MCF 10A (cell line): ENCODE results near the gene NPIPB6. TPM values are rescaled to one million over a fixed set of nuclear protein-coding genes. Genes with fewer than 3 reads are reported as not detected.

Source experiments
- BruUV-seq: library from RNA; stranded (reverse); fragments of 400-500 nt; replicated peaks from 2 replicates; lab custom pipeline; 2021; lab: Mats Ljungman, UMichigan
- CTCF ChIA-PET: fragments of 300-600 bp; sonication (Branson Sonifier 250); formaldehyde crosslinking; extraction: SDS; loops from one replicate; lab custom pipeline; 2021; ENCODE audit warnings: antibody characterized with exemption, inconsistent platforms; lab: Yijun Ruan, JAX
- POLR2A ChIA-PET: fragments of 300-600, 350-650 bp; sonication (Branson Sonifier 250); formaldehyde crosslinking; extraction: SDS; loops from one replicate; lab custom pipeline; 2020; ENCODE audit warnings: antibody characterized with exemption, inconsistent platforms; lab: Yijun Ruan, JAX
- DNase-seq: peaks from one replicate; pipeline ENCODE4 v3.0.0-alpha.2; 2018; ENCODE audit not compliant: unreplicated experiment
- H3K27ac Mint-ChIP-seq: one replicate; pipeline ENCODE4 v1.8.0; 2022; ENCODE audit warnings: mild to moderate bottlenecking, low read depth, mixed read lengths; ENCODE audit not compliant: unreplicated experiment
- H3K27me3 Mint-ChIP-seq: one replicate; pipeline ENCODE4 v1.8.0; 2022; ENCODE audit warnings: mixed read lengths; ENCODE audit not compliant: insufficient read depth, unreplicated experiment
- H3K36me3 Mint-ChIP-seq: one replicate; pipeline ENCODE4 v1.8.0; 2022; ENCODE audit warnings: mild to moderate bottlenecking, moderate library complexity, mixed read lengths; ENCODE audit not compliant: insufficient read depth, unreplicated experiment
- H3K4me1 Mint-ChIP-seq: one replicate; pipeline ENCODE4 v1.8.0; 2022; ENCODE audit warnings: mixed read lengths; ENCODE audit not compliant: insufficient read depth, unreplicated experiment
- H3K4me3 Mint-ChIP-seq: one replicate; pipeline ENCODE4 v1.8.0; 2022; ENCODE audit warnings: mild to moderate bottlenecking, moderate library complexity, mixed read lengths; ENCODE audit not compliant: unreplicated experiment
- H3K9me3 Mint-ChIP-seq: one replicate; pipeline ENCODE4 v1.8.0; 2022; ENCODE audit warnings: mixed read lengths; ENCODE audit not compliant: unreplicated experiment
- intact Hi-C: fragments of 100-400 bp; cut with micrococcal nuclease; formaldehyde crosslinking; loops from 2 replicates; pipeline ENCODE4 v1.14.1; 2022
- total RNA-seq: library from RNA; stranded (reverse); gene quantifications from 2 replicates; pipeline ENCODE4 v1.2.3, GENCODE V29; 2022
- TF ChIP-seq, protein P1 (sequence below): fragments of 200-600 bp; IDR thresholded peaks from one replicate; pipeline ENCODE4 v1.8.0; 2022; ENCODE audit warnings: antibody characterized with exemption, mild to moderate bottlenecking; ENCODE audit not compliant: unreplicated experiment

The NPIPB6 gene
- total RNA-seq, 1 experiment from 2014 or later = 1.6 TPM

DNA sequence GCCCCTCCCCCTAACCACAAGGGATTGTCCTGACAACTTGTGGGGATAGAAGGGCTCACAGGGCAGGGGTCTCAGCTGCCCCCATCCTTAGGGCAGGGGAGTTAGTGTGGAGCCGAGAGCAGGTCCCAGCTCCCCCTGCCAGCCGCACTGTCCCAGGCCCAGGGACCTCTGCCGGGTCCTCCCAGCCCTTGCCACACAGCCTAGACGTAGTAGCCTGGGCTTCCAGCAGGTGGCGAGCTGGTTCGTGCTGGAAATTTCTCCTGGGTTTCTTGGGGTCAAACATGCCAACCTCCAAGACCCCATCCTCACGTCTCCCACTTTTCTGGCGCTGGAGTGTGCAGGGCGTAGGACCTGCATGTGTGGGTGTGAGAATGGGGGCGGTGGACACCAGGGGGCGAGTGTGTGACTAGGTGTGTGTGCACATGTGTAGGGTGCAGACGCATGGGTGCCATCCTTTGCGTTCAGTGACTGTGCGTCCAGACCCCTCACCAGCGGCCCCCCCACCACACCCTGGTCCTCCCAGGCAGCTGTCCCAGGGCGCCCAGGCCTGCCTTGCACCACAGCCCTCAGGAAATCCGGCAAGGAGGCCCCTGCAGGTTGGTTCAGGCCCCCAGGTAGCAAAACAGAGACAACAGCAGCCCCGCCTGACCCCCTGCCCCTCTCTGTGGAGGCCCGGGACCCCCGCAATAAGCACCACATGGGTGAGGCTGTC lies 41.5 kb downstream of the NPIPB6 start:
- intact Hi-C loops = no loop called here
- Mint-ChIP-seq H3K4me3 (no peak overlapping the region), H3K27me3 (no peaks in the 10 kb centered on the region), H3K9me3 (no peaks in the 10 kb centered on the region), H3K27ac (no peak overlapping the region), H3K36me3 (no peaks in the 10 kb centered on the region), H3K4me1 (no peaks in the 10 kb centered on the region)
- POLR2A ChIA-PET = no interaction called here
- no TSS peak for BruUV-seq
- TF ChIP-seq, protein P1, sequence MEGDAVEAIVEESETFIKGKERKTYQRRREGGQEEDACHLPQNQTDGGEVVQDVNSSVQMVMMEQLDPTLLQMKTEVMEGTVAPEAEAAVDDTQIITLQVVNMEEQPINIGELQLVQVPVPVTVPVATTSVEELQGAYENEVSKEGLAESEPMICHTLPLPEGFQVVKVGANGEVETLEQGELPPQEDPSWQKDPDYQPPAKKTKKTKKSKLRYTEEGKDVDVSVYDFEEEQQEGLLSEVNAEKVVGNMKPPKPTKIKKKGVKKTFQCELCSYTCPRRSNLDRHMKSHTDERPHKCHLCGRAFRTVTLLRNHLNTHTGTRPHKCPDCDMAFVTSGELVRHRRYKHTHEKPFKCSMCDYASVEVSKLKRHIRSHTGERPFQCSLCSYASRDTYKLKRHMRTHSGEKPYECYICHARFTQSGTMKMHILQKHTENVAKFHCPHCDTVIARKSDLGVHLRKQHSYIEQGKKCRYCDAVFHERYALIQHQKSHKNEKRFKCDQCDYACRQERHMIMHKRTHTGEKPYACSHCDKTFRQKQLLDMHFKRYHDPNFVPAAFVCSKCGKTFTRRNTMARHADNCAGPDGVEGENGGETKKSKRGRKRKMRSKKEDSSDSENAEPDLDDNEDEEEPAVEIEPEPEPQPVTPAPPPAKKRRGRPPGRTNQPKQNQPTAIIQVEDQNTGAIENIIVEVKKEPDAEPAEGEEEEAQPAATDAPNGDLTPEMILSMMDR = peak; percentile 86
- CTCF ChIA-PET = interaction anchor here (0.5 to 6.4 kb wide), 18 partner anchors 11 to 1336 kb away, joined by 3 to 85 read pairs (median 4); no protein-coding TSS in a partner anchor
- peak; percentile 40 for DNase-seq

DNA sequence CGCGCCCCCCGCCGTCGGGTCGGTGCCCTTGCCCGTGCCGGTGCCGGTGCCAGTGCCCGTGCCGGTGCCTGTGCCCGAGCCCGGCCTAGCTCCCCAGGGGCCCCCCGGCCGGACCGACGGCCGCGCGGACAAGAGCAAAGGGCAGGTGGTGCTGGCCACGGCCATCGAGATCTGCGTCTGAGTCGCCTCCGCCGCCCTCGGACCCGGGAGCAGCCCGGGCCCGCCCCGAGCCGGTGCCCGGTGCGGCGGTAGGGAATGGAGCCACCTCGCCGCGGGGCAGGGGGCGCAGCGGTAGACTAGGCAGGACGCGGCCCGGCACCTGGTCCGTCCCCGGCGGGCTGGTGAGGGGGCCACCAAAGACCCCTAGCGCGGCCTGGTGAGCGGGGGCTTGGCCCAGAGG lies 42.6 kb downstream of the NPIPB6 start:
- BruUV-seq = no TSS peak
- Mint-ChIP-seq H3K36me3 (no peaks in the 10 kb centered on the region), H3K27ac (no peak overlapping the region), H3K27me3 (no peaks in the 10 kb centered on the region), H3K9me3 (no peaks in the 10 kb centered on the region), H3K4me1 (no peaks in the 10 kb centered on the region), H3K4me3 (no peak overlapping the region)
- DNase-seq = no peak
- ChIA-PET CTCF (interaction anchor here (1.1 to 6.4 kb wide), 8 partner anchors 10 to 48 kb away, joined by 3 to 85 read pairs (median 7); no protein-coding TSS in a partner anchor), POLR2A (no interaction called here)
- TF ChIP-seq, protein P1 = no peak
- intact Hi-C loops = no loop called here

DNA sequence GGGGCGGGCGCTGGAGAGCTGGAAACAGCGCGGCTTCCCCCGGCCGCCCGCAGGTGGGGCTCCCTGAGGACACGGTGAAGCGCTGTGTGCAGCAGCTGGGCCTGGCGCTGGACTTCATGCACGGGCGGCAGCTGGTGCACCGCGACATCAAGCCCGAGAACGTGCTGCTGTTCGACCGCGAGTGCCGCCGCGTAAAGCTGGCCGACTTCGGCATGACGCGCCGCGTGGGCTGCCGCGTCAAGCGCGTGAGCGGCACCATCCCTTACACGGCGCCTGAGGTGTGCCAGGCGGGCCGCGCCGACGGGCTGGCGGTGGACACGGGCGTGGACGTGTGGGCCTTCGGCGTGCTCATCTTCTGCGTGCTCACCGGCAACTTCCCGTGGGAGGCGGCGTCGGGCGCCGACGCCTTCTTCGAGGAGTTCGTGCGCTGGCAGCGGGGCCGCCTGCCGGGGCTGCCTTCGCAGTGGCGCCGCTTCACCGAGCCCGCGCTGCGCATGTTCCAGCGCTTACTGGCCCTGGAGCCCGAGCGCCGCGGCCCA lies 43.2 kb downstream of the NPIPB6 start:
- Mint-ChIP-seq H3K36me3 (no peaks in the 10 kb centered on the region), H3K4me3 (no peak overlapping the region), H3K27ac (no peak overlapping the region), H3K27me3 (peaks cover 1% of the 10 kb centered on the region), H3K4me1 (no peaks in the 10 kb centered on the region), H3K9me3 (no peaks in the 10 kb centered on the region)
- intact Hi-C loops = no loop called here
- ChIA-PET POLR2A (no interaction called here), CTCF (interaction anchor here (1.4 to 6.4 kb wide), 3 partner anchors 20 to 43 kb away, joined by 3 to 85 read pairs (median 34); no protein-coding TSS in a partner anchor)
- no TSS peak for BruUV-seq
- no peak for DNase-seq
- TF ChIP-seq, protein P1 = no peak

DNA sequence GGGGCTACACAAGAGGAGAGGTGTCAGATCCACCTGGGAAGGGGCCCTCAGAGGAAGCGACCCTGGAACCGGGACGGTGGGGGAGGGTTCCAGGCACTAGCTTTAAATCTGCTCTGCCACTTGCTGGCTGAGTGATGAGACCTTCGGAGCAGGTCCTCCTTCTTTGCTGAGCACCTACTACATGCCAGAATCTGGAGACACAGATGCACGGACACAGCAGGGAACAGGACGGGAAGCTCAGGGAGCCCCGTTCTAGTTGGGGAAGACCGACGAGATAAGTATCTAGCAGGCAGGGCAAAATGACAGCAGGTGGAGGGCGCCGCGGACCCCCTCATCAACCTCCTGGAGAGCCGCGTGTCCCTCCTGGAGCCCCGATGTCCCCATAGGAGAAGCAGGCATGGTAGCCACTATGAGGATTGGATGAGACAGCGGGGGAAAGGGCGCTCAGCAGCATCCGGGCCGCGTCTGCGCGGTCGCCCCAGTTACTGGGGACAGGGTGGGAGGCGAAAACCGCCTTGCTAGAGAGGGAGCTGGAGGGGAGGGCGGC lies 43.8 kb downstream of the NPIPB6 start:
- Mint-ChIP-seq H3K36me3 (no peaks in the 10 kb centered on the region), H3K27ac (no peak overlapping the region), H3K4me1 (no peaks in the 10 kb centered on the region), H3K4me3 (no peak overlapping the region), H3K9me3 (no peaks in the 10 kb centered on the region), H3K27me3 (peaks cover 7% of the 10 kb centered on the region)
- no TSS peak for BruUV-seq
- intact Hi-C loops = no loop called here
- ChIA-PET CTCF (interaction anchor here (1.4 to 6.4 kb wide), 3 partner anchors 20 to 42 kb away, joined by 3 to 85 read pairs (median 34); no protein-coding TSS in a partner anchor), POLR2A (no interaction called here)
- no peak for DNase-seq
- TF ChIP-seq, protein P1 = no peak
